ENCODE data around the gene BTBD17. TPM values are rescaled to one million over a fixed set of nuclear protein-coding genes. Genes with fewer than 3 reads are reported as not detected.

BTBD17 gene
- total and polyA plus RNA-seq, 2 of the 8 experiments (the other 6 are each of a cell fraction or from before 2014, with no cell fraction given), result 7.0 to 14.8 TPM

DNA sequence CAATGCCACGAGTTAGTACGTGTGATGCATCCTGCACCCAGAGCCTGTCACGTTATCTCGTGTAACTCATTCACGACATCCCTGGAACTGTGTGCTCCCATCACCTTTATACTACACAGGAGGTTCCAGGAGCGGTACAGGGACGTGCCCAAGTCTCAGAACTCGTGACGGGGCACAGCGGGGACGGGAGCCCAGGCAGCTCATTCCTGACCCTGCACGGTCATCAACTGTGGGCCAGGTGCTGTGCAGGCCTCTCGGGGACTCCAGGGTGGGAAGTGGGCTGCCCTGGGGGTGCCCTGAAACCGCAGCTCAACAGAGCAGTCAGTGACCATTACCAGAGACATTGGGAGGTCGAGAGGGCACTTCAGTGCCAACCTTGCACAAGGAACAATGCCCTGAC, 46.8 kb downstream of the BTBD17 start (continued):
- TF ChIP-seq, protein P1, sequence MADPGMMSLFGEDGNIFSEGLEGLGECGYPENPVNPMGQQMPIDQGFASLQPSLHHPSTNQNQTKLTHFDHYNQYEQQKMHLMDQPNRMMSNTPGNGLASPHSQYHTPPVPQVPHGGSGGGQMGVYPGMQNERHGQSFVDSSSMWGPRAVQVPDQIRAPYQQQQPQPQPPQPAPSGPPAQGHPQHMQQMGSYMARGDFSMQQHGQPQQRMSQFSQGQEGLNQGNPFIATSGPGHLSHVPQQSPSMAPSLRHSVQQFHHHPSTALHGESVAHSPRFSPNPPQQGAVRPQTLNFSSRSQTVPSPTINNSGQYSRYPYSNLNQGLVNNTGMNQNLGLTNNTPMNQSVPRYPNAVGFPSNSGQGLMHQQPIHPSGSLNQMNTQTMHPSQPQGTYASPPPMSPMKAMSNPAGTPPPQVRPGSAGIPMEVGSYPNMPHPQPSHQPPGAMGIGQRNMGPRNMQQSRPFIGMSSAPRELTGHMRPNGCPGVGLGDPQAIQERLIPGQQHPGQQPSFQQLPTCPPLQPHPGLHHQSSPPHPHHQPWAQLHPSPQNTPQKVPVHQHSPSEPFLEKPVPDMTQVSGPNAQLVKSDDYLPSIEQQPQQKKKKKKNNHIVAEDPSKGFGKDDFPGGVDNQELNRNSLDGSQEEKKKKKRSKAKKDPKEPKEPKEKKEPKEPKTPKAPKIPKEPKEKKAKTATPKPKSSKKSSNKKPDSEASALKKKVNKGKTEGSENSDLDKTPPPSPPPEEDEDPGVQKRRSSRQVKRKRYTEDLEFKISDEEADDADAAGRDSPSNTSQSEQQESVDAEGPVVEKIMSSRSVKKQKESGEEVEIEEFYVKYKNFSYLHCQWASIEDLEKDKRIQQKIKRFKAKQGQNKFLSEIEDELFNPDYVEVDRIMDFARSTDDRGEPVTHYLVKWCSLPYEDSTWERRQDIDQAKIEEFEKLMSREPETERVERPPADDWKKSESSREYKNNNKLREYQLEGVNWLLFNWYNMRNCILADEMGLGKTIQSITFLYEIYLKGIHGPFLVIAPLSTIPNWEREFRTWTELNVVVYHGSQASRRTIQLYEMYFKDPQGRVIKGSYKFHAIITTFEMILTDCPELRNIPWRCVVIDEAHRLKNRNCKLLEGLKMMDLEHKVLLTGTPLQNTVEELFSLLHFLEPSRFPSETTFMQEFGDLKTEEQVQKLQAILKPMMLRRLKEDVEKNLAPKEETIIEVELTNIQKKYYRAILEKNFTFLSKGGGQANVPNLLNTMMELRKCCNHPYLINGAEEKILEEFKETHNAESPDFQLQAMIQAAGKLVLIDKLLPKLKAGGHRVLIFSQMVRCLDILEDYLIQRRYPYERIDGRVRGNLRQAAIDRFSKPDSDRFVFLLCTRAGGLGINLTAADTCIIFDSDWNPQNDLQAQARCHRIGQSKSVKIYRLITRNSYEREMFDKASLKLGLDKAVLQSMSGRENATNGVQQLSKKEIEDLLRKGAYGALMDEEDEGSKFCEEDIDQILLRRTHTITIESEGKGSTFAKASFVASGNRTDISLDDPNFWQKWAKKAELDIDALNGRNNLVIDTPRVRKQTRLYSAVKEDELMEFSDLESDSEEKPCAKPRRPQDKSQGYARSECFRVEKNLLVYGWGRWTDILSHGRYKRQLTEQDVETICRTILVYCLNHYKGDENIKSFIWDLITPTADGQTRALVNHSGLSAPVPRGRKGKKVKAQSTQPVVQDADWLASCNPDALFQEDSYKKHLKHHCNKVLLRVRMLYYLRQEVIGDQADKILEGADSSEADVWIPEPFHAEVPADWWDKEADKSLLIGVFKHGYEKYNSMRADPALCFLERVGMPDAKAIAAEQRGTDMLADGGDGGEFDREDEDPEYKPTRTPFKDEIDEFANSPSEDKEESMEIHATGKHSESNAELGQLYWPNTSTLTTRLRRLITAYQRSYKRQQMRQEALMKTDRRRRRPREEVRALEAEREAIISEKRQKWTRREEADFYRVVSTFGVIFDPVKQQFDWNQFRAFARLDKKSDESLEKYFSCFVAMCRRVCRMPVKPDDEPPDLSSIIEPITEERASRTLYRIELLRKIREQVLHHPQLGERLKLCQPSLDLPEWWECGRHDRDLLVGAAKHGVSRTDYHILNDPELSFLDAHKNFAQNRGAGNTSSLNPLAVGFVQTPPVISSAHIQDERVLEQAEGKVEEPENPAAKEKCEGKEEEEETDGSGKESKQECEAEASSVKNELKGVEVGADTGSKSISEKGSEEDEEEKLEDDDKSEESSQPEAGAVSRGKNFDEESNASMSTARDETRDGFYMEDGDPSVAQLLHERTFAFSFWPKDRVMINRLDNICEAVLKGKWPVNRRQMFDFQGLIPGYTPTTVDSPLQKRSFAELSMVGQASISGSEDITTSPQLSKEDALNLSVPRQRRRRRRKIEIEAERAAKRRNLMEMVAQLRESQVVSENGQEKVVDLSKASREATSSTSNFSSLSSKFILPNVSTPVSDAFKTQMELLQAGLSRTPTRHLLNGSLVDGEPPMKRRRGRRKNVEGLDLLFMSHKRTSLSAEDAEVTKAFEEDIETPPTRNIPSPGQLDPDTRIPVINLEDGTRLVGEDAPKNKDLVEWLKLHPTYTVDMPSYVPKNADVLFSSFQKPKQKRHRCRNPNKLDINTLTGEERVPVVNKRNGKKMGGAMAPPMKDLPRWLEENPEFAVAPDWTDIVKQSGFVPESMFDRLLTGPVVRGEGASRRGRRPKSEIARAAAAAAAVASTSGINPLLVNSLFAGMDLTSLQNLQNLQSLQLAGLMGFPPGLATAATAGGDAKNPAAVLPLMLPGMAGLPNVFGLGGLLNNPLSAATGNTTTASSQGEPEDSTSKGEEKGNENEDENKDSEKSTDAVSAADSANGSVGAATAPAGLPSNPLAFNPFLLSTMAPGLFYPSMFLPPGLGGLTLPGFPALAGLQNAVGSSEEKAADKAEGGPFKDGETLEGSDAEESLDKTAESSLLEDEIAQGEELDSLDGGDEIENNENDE (IDR thresholded peaks at IDR 0.05; ENCODE audit: insufficient replicate concordance, low read length), result no peak
- no peak for TF ChIP-seq RAD21 (IDR thresholded peaks at IDR 0.05 in 1 of 2, conservative IDR thresholded peaks at IDR 0.05 in 1 of 2; ENCODE audit: low read depth in 2 of 2, low read length in 2 of 2)
- no peak for TF ChIP-seq JUND (IDR thresholded peaks at IDR 0.05; ENCODE audit: low read length)
- TF ChIP-seq MAFK (IDR thresholded peaks at IDR 0.05; ENCODE audit: low read depth, low read length), result no peak
- TF ChIP-seq SIRT6 (IDR thresholded peaks at IDR 0.05; ENCODE audit: low read length), result no peak
- TF ChIP-seq SIX5 (IDR thresholded peaks at IDR 0.05; ENCODE audit: low read depth, low read length), result no peak
